Measurements from ENCODE around the gene SIX3.
A peak's percentile ranks its signal among the peaks of the same experiment; 100 is the strongest.

SIX3 gene

DNA sequence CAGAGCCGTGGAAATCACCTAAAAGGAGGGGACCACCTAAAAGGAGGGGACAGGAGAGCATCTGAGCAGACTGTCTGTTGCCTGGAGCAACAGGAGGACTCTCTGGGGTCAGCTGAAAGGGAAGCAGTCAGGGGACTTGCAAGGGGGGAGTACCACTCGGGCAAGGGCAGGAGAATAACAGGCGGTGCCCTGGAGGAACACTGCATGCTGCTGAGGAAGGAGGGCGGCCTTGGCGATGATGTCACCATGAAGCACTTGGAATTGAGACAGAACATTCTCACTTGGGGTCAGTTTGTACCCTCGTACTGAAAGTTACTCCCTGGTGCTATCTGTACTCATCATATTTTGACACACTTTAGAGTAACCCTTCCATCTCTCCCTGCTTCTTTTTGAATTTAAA is 18.4 kb downstream of the SIX3 start:
- DNase-seq, result no peak

- DNase-seq, result no peak
These were observed 19.4 kb downstream of the SIX3 start for GRCh38 chr2:44960871-44961270.

DNA sequence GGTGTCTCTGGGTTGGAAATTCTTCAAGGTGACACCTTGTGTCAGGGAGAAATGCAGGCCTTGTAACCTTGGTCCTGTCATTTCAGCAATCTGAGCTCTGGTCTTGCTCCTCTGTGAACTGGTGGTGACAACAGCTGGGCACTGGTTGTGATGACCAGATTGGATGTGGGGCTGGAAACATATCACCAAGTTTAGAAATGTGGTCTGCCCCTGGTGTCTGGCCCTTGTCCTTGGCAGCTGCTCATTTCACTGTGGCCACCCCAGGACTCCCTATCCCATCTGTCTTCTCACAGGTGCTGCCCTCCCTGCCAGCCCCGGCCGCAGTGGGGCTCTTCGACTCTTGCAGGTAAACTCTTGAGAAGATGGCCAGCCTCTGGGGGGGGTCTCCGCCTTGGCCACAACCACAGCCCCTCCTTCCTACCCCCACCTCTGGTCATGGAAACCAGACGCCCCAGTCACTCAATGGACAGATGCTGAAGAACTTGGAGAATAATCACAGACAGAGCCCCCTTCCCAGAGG is 20.7 kb downstream of the SIX3 start:
- no peak for DNase-seq

- DNase-seq, result no peak
These were observed 23.3 kb downstream of the SIX3 start for GRCh38 chr2:44964752-44965236.

GRCh38 chr2:44965684-44966083 is 24.2 kb downstream of the SIX3 start:
- no peak for DNase-seq

- DNase-seq, result no peak
These were observed 25.6 kb downstream of the SIX3 start for GRCh38 chr2:44967056-44967455.

GRCh38 chr2:44967727-44968432 is 26.4 kb downstream of the SIX3 start:
- no peak for DNase-seq

GRCh38 chr2:44969936-44970335 is 28.4 kb downstream of the SIX3 start:
- no peak for DNase-seq

- no peak for DNase-seq
These were observed 29.4 kb downstream of the SIX3 start for GRCh38 chr2:44970846-44971450.

DNA sequence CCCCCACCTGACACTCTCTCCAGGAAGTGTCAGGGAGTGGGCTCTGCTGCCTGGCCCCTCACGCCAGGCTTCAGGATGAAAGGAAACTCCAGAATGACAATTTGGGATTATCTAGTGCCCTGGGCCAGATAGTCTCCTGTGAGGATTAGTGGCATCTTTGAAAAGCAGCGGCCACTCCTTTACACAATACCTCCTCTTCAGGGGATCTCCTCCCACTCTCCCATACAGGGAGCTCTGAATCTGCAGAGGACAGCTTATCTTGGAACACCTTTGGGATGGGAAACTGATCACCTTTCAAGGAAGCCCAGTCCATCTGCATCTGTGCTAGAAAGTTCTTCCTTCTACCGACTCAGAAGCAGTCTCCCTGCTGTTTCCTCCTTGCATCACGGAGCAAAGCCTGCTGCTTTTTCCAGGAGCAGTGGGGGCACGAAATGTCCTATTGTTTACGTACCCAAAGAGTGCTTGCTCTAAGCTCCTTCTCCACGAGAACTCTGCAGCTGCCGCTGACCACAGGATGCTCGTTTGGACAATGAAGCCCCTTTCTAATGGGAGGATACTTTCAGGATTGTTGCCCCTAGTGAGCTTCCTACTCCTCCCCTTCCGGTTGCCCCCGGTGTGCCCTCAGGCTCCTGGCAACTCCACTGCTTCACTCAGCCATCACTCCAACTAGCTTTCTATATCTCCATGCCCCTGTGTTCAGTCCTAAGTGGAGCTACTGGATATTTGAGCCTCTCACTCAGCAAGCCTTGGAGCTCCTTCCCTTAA is 31.5 kb downstream of the SIX3 start:
- DNase-seq, result no peak

DNA sequence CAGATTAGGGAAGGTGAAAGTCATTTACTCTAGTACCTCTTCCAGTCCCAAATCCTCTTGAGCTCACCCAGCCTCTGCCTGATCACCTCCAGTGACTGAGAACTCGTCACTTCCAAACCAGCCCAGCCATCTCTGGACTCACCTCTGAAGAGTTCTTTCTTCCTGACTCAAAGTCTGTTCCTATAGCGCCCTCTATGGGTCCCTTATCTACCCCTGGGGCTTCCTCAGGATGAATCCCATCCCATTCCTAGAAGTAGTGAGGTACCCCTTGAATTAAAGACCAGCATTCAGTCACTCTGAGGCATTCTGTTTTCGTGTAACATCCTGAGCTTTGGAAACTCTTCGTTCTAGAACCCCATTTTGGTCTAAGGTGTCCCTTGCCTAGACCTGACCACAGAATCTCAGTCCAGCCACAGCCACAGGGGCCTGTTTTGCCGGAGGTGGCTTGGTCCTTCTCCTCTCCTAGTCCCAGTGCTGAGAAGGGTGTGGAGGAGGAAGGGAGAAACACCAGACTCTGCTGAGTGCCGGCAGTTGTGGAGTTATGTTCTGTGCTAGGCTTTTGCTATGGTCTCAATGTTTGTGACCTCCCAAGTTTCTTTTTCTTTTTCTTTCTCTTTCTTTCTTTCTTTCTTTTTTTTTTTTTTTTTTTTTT is 32.7 kb downstream of the SIX3 start:
- peak; percentile 61 for DNase-seq

DNA sequence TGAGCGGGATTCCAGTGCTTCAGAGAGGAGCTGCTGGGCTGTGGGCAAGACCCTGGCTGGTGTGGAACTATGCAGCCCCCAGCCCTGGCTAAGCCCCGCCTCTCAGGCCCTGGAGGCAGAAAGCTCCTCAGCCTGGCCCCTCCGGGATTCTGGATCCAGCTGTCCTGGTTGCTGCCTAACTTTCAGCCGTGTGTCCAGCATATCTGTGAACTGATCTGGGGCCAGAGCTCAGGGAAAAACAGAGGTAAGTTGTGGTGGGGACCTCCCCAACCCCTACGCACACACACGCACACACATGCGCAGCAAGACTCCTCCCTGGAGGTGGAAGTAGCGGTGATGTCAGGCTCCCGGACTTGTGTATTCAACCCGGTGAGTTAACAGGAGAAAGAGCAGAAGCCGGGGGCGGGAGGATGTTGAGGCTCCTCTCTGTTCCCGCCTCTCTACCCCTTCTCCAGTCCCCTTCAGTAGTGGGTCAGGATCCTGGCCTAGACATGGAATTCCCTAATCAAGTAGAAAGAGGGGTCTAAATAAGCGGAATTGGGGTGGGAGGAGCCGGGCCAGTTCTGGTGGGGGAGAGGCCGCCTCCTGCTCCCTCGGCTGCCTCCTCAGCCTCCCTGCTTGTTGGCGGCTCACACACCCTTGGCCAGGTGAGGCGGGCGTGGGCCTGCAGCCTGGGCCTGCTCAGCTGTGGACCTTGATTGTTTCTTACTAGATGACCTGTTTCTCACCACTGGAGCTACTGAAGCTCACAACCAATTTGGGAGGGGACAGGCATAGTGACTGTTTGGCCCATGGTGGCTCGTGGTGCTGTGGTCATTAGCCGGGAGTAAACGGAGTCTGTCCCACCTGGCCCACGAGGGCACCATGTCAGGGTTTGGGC is 34.3 kb downstream of the SIX3 start:
- DNase-seq, result no peak

- no peak for DNase-seq
These were observed 38.1 kb downstream of the SIX3 start for GRCh38 chr2:44979581-44979980.

DNA sequence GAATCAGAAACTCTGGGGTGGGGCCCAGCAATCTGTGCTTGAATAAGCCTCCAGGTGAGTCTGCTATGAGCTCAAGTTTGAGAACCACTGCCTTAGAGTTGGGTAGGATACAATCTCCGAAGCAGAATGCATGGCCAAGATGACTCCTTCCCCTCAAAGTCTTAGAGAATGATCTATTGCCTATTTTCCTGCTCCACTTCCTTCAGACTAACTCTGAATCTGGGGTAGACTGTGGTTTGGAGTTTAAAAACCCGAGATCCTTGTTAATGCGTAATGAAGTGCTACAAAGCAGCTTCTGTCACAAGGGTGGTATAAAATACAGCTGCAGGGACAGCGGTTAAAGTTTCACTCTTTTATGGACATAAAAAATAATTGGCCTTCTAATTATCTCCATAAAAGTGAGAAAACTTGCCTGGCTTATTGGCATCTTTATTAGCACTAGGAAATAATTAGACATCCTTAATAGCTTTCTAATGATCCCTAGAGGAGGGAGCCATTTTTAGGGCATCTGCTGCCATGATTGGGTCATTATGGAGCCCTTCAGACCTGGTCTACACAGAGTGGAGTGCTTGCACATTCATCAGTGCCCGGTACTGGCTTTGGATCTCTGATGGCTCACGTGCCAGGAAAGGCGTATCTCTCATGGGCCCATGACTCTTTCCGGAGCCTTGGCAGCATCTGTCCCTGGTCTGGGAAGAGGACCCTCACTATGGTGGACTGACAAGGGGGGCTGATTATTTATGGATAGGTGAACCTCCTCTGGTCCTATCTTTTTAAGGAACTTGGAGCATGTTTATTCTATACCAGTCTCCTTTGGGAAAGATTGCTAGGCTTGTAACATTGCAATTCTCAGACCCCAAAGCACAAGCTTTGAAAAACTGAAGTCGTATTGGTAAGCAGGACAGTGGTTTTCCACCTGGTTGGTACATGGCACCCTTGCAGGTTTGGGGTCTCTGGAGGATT is 39.5 kb downstream of the SIX3 start:
- no peak for DNase-seq

- DNase-seq, result peak; percentile 86
These were observed 40.2 kb downstream of the SIX3 start for GRCh38 chr2:44981714-44982108.

- DNase-seq, result no peak
These were observed 42.5 kb downstream of the SIX3 start for GRCh38 chr2:44983836-44984604.

GRCh38 chr2:44989176-44989575 is 47.7 kb downstream of the SIX3 start:
- DNase-seq, result no peak

DNA sequence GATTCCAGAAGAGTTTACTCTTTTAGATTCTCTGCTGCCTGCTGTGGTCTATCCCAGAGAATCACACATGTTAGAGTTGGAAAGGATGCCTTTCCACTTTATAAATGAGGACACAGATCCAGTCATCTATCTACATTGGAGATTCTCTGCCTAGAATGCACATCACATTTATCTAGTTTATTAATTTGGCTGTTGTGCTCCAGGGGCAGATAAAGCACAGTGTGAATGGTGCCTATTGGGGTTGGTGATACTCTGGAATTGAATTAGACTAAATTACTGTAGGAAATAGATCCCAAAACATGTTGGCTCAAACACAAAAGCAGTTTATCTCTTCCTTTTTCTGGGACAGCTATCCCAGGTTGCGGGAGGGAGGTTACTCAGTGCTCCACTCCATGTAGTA is 52.9 kb downstream of the SIX3 start:
- no peak for DNase-seq

Measured in hematopoietic multipotent progenitor cell treated with erythropoietin and hydrocortisone succinate and interleukin-3 and kit ligand, for 6 days (in vitro differentiated cells).